Heart right ventricle (tissue), 16 donors: ENCODE measurements around the gene GOLGA6C. TPM values are rescaled to one million over a fixed set of nuclear protein-coding genes. Genes with fewer than 3 reads are reported as not detected.

ENCODE experiments used
- ATAC-seq, 8 donors: fragments of 200-7000 bp; cut with Tn5 transposase; one replicate each; pipeline ENCODE4 v1.9.1; 2020; ENCODE audit warnings: mild to moderate bottlenecking in 8 of 8, moderate library complexity in 8 of 8, moderate number of reproducible peaks in 1 of 8
- DNase-seq, 2 donors: peaks; one replicate each; pipeline ENCODE4 v3.0.0-alpha.2; 2020
- H3K27ac ChIP-seq, 10 donors: fragments of 200-600 bp; sonication (generic) in 2 of 10; one replicate each; pipeline versions ENCODE4 v1.5.0 to v1.8.0; 2020 to 2022; ENCODE audit warnings: mild to moderate bottlenecking in 3 of 10
- H3K27me3 ChIP-seq, 7 donors: fragments of 200-600 bp; one replicate each; pipeline ENCODE4 v1.8.0; 2021 to 2022; ENCODE audit warnings: mild to moderate bottlenecking in 2 of 7
- H3K36me3 ChIP-seq, 9 donors: fragments of 200-600 bp; sonication (generic) in 1 of 9; one replicate each; pipeline versions ENCODE4 v1.5.0 to v1.8.0; 2020 to 2022; ENCODE audit warnings: mild to moderate bottlenecking in 2 of 9
- H3K4me1 ChIP-seq, 9 donors: fragments of 200-600 bp; sonication (generic) in 1 of 9; one replicate each; pipeline versions ENCODE4 v1.5.0 to v1.8.0; 2020 to 2022; ENCODE audit warnings: mild to moderate bottlenecking in 4 of 9
- H3K4me3 ChIP-seq, 10 donors: fragments of 200-600 bp; sonication (generic) in 2 of 10; one replicate each; pipeline versions ENCODE4 v1.5.0 to v1.8.0; 2020 to 2022; ENCODE audit warnings: mild to moderate bottlenecking in 7 of 10, moderate library complexity in 2 of 10
- H3K9me3 ChIP-seq, 11 donors: fragments of 200-600 bp in 10 of 11; sonication (generic) in 2 of 11; one replicate each; pipeline versions ENCODE4 v1.5.0 to v1.8.0; 2013 to 2022; ENCODE audit warnings: mild to moderate bottlenecking in 2 of 11, control low read depth in 1 of 11, moderate library complexity in 1 of 11
- CTCF ChIP-seq, 9 donors: fragments of 200-600 bp; sonication (generic) in 2 of 9; IDR thresholded peaks; one replicate each; pipeline versions ENCODE4 v1.5.0 to v1.8.0; 2021 to 2022; ENCODE audit warnings: antibody characterized with exemption in 9 of 9, mild to moderate bottlenecking in 5 of 9, moderate library complexity in 1 of 9
- WGBS, 2 donors: extraction: QIAGEN DNeasy Blood & Tissue Kit; methylation state at CpG; one replicate each; pipeline ENCODE4 v1.1.7; 2013; ENCODE audit warnings: inconsistent platforms in 1 of 2; 5-methylcytosine and 5-hydroxymethylcytosine counted together
- intact Hi-C, 10 donors: fragments of 100-400 bp; cut with DNase I; formaldehyde crosslinking; loops; one replicate each; pipeline versions ENCODE4 v1.11.1 to v1.14.2; 2022
- polyA plus RNA-seq, 2 donors: library from polyadenylated mRNA; stranded (reverse); fragments of 200-250 nt; gene quantifications; one replicate each; pipeline ENCODE4 v1.2.3, GENCODE V29; 2013
- total RNA-seq, 10 donors: library from RNA; stranded (reverse); fragmentation: NEBNext Ultra II Directional in 3 of 10; extraction: Animal tissue kit (Norgen Biotek cat#: 25700) in 3 of 10; gene quantifications; one replicate each; pipeline versions ENCODE4 v1.2.1 to v1.2.4, GENCODE V29; 2021 to 2023
- donor health status: Arrhythmogenic right ventricular cardiomyopathy.
- donor health status: ischemic (EF 13 %, LVEDD 7.1; RV severe dilation, severe dysfunction).
- donor health status: healthy with polysubstance abuse.
- donor health status: DM: no; HTN: yes; CAD: no.
- donor health status: DM: no; HTN: no; CAD: no.
- donor health status: ischemic (EF 25% LVEDD 6.9; RV normal size, moderate dysfunction).
- donor health status: ischemic (EF 25% LVEDD 5.7; RV mildly dilated, moderate dysfunction).
- donor health status: healthy.
- donor health status: DM: yes; HTN: yes; CAD: no.
- donor health status: Ischemic cardiomyopathy.
- donor health status: ischemic (EF 35%, LVEDD 5.7; RV mildly dilated, moderate dysfunction).
- donor health status: nonischemic (EF 11% LVEDD 7.7; RV severe dilation, severe dysfunction).
- donor health status: DM: yes; HTN: yes; CAD: no.
- donor health status: PGD.
- donor health status: ischemic (EF 29% LVEDD 5.4; RV normal size, mild dysfunction).
- donor health status: nonischemic (EF 23%, LVEDD 6.1; RV moderate dilation, normal function).

Gene GOLGA6C
- total and polyA plus RNA-seq, 12 donors, result not detected

GRCh38 chr15:75230551-75231371 lies 27.4 kb upstream of the GOLGA6C start:
- intact Hi-C loops, result loop anchor here in 1 of 10 donors (5.0 kb wide), 1 partner anchor 87 kb away; no protein-coding TSS in a partner anchor
- no peaks in the 10 kb centered on the region for H3K36me3 ChIP-seq
- peaks cover 0 to 16% (median 0%) of the 10 kb centered on the region in 7 donors for H3K27me3 ChIP-seq
- no peak overlapping the region for H3K4me3 ChIP-seq
- ATAC-seq, result peak in 1 of 8 donors; percentile 18
- H3K9me3 ChIP-seq, result no peaks in the 10 kb centered on the region
- peaks cover 0 to 7% (median 0%) of the 10 kb centered on the region in 9 donors for H3K4me1 ChIP-seq
- H3K27ac ChIP-seq, result no peak overlapping the region
- DNase-seq, result no peak
- TF ChIP-seq CTCF (IDR thresholded peaks at IDR 0.05), result no peak
- WGBS, 2 donors, result 79 to 81% methylated on average over 16 of the region's 16 CpGs

- ATAC-seq (no peak), DNase-seq (no peak)
- H3K9me3 ChIP-seq, result no peaks in the 10 kb centered on the region
- H3K4me1 ChIP-seq, result peaks cover 0 to 10% (median 4%) of the 10 kb centered on the region in 9 donors
- TF ChIP-seq CTCF (IDR thresholded peaks at IDR 0.05), result no peak
- H3K27me3 ChIP-seq, result peaks cover 0 to 16% (median 0%) of the 10 kb centered on the region in 7 donors
- intact Hi-C loops, result loop anchor here in 1 of 10 donors (5.0 kb wide), 1 partner anchor 85 kb away; no protein-coding TSS in a partner anchor
- no peaks in the 10 kb centered on the region for H3K36me3 ChIP-seq
- no peak overlapping the region for H3K4me3 ChIP-seq
- no peak overlapping the region for H3K27ac ChIP-seq
- 67 to 74% methylated on average over 4 of the region's 4 CpGs for WGBS, 2 donors
These were observed 26.3 kb upstream of the GOLGA6C start for GRCh38 chr15:75231836-75232235.

- Histone ChIP-seq H3K36me3 (no peaks in the 10 kb centered on the region), H3K4me3 (no peak overlapping the region), H3K27me3 (peaks cover 0 to 16% (median 0%) of the 10 kb centered on the region in 7 donors), H3K27ac (no peak overlapping the region), H3K4me1 (peaks cover 0 to 11% (median 4%) of the 10 kb centered on the region in 9 donors), H3K9me3 (no peaks in the 10 kb centered on the region)
- DNase-seq, result no peak
- no peak for ATAC-seq
- no peak for TF ChIP-seq CTCF (IDR thresholded peaks at IDR 0.05)
- whole genome bisulfite sequencing, 2 donors, result 93% methylated on average over 12 of the region's 12 CpGs
- intact Hi-C loops, result loop anchor here in 1 of 10 donors (5.0 kb wide), 1 partner anchor 85 kb away; no protein-coding TSS in a partner anchor
These were observed 25.8 kb upstream of the GOLGA6C start for GRCh38 chr15:75232252-75232813.

GRCh38 chr15:75232826-75233503 lies 25.2 kb upstream of the GOLGA6C start:
- TF ChIP-seq CTCF (IDR thresholded peaks at IDR 0.05), result no peak
- DNase-seq (no peak), ATAC-seq (no peak)
- H3K36me3 ChIP-seq, result no peaks in the 10 kb centered on the region
- intact Hi-C loops, result loop anchor here in 1 of 10 donors (5.0 kb wide), 1 partner anchor 84 kb away; no protein-coding TSS in a partner anchor
- peaks cover 0 to 22% (median 0%) of the 10 kb centered on the region in 7 donors for H3K27me3 ChIP-seq
- no peak overlapping the region for H3K27ac ChIP-seq
- H3K4me1 ChIP-seq, result peaks cover 0 to 11% (median 4%) of the 10 kb centered on the region in 9 donors
- WGBS, 2 donors, result 88 to 92% methylated on average over 17 of the region's 17 CpGs
- H3K9me3 ChIP-seq, result no peaks in the 10 kb centered on the region
- no peak overlapping the region for H3K4me3 ChIP-seq
